Measurements from ENCODE around the gene TBC1D16.

TBC1D16 gene

GRCh38 chr17:79948945-79949655, 86.6 kb downstream of the TBC1D16 start:
- ATAC-seq: no peak

- ATAC-seq: no peak
Measured at GRCh38 chr17:79948406-79948944, 87.2 kb downstream of the TBC1D16 start.

GRCh38 chr17:79947351-79948031, 88.2 kb downstream of the TBC1D16 start:
- ATAC-seq: no peak

GRCh38 chr17:79946352-79947231, 89.1 kb downstream of the TBC1D16 start:
- no peak for ATAC-seq

- ATAC-seq: no peak
Measured at GRCh38 chr17:79945591-79946255, 89.9 kb downstream of the TBC1D16 start.

GRCh38 chr17:79944821-79945391, 90.8 kb downstream of the TBC1D16 start:
- no peak for ATAC-seq

GRCh38 chr17:79944251-79944812, 91.3 kb downstream of the TBC1D16 start:
- no peak for ATAC-seq

- no peak for ATAC-seq
Measured at GRCh38 chr17:79943347-79944241, 92.1 kb downstream of the TBC1D16 start.

GRCh38 chr17:79942591-79943346, 92.9 kb downstream of the TBC1D16 start:
- ATAC-seq: peak; percentile 30 to 60

GRCh38 chr17:79942011-79942405, 93.7 kb downstream of the TBC1D16 start:
- no peak for ATAC-seq

- ATAC-seq: no peak
Measured at GRCh38 chr17:79941088-79942010, 94.3 kb downstream of the TBC1D16 start.

- no peak for ATAC-seq
Measured at GRCh38 chr17:79940459-79941087, 95.1 kb downstream of the TBC1D16 start.

GRCh38 chr17:79939755-79940458, 95.8 kb downstream of the TBC1D16 start:
- no peak for ATAC-seq

GRCh38 chr17:79939094-79939435, 96.6 kb downstream of the TBC1D16 start:
- no peak for ATAC-seq

- no peak for ATAC-seq
Measured at GRCh38 chr17:79938336-79939093, 97.2 kb downstream of the TBC1D16 start.

GRCh38 chr17:79937391-79938335, 98.0 kb downstream of the TBC1D16 start:
- peak in 1 of 2 donors; percentile 50 for ATAC-seq
